Measurements from ENCODE around the gene ZNF143. TPM values are rescaled to one million over a fixed set of nuclear protein-coding genes. Genes with fewer than 3 reads are reported as not detected.

The ZNF143 gene
- total RNA-seq, 1 experiment from 2014 or later = 28.2 TPM

GRCh38 chr11:9573052-9573774 is 112.4 kb downstream of the ZNF143 start, which contains the start of gene WEE1:
WEE1 (plus strand) TSS chr11:9573670; CDS start chr11:9573934, 264 bp downstream.
- DNase-seq (ENCODE audit: extremely low read depth, low read depth) = peak; percentile 94

- no peak for DNase-seq (ENCODE audit: extremely low read depth, low read depth)
Measured at GRCh38 chr11:9573775-9574621, 113.2 kb downstream of the ZNF143 start.

- no peak for DNase-seq (ENCODE audit: extremely low read depth, low read depth)
Measured at GRCh38 chr11:9574622-9575259, 113.9 kb downstream of the ZNF143 start.

- DNase-seq (ENCODE audit: extremely low read depth, low read depth) = peak; percentile 68
Measured at GRCh38 chr11:9575260-9576240, 114.7 kb downstream of the ZNF143 start.

GRCh38 chr11:9576701-9577381 is 116.0 kb downstream of the ZNF143 start:
- DNase-seq (ENCODE audit: extremely low read depth, low read depth) = no peak

GRCh38 chr11:9577556-9577955 is 116.7 kb downstream of the ZNF143 start:
- DNase-seq (ENCODE audit: extremely low read depth, low read depth) = no peak

Small RNA genes within 50 kb of the gene (small RNA-seq; reads per million reads assigned to genes)
- gene RF01210 = 0.02 to 0.06 reads per million in 2 experiments
- gene SNORA23 = 61.3 to 157 reads per million in 2 experiments

Other genes starting within 250 kb of the ZNF143 start
- 36.5 and 46.3 TPM in 2 replicates for gene DENND5A, start 195.7 kb upstream of the ZNF143 start, total RNA-seq (2014; rRNA removed; shearing (Covaris generic))
- 30.5 and 31.9 TPM in 2 replicates for gene TMEM41B, start 146.4 kb upstream of the ZNF143 start, total RNA-seq (2014; rRNA removed; shearing (Covaris generic))
- gene IPO7, start 76.4 kb upstream of the ZNF143 start, total RNA-seq (2014; rRNA removed; shearing (Covaris generic)) = 126 and 141 TPM in 2 replicates
- gene WEE1, start 112.7 kb downstream of the ZNF143 start, total RNA-seq (2014; rRNA removed; shearing (Covaris generic)) = 23.6 and 24.2 TPM in 2 replicates
- gene SWAP70, start 203.1 kb downstream of the ZNF143 start, total RNA-seq (2014; rRNA removed; shearing (Covaris generic)) = 5.9 and 7.9 TPM in 2 replicates

Data from NCI-H460 (cell line).